ENCODE measurements around the gene C1QTNF12.

C1QTNF12 gene, protein sequence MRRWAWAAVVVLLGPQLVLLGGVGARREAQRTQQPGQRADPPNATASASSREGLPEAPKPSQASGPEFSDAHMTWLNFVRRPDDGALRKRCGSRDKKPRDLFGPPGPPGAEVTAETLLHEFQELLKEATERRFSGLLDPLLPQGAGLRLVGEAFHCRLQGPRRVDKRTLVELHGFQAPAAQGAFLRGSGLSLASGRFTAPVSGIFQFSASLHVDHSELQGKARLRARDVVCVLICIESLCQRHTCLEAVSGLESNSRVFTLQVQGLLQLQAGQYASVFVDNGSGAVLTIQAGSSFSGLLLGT

DNA sequence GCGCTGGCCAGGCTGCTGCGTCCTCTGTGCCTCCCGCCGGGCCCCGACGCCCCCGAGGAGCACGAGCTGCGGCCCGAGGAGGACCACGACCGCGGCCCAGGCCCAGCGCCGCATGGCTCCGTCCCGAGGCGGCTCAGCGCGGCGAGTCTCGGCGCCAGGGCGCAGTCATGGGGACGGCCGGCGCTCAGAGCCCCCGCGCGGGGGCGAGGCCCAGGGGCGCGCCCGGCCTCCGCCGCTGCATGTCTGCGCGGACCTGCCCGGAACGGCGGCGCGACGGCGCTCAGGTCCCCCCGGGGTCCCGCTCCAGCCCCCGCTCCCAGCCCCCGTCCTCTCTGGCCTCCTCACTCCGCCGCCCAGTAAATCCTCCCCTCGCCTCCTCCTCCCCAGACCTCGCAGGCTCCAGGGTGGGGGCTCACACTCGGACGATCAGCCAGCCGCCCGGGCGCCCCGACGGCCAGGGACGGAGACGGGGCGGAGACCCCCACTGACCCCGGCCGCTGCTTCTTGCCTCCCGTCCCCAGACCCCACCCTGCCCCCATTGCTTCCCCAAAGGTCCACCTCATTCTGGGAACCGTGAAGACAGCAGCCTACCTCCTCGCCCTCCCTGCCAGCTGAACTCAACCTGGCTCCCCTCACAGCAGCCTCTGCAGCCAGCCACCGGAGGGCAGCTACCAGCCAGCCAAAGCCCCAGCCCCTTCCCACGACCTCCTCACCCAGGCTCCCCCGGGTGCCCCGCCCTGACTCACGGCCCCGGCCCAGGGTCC, at the start of gene C1QTNF12:
C1QTNF12 (minus strand) TSS at position 146 of the 764 bp plus-strand sequence; CDS start at position 114, 32 bp downstream.
- no peak for DNase-seq (ENCODE audit: low read depth in 2 of 2)

DNA sequence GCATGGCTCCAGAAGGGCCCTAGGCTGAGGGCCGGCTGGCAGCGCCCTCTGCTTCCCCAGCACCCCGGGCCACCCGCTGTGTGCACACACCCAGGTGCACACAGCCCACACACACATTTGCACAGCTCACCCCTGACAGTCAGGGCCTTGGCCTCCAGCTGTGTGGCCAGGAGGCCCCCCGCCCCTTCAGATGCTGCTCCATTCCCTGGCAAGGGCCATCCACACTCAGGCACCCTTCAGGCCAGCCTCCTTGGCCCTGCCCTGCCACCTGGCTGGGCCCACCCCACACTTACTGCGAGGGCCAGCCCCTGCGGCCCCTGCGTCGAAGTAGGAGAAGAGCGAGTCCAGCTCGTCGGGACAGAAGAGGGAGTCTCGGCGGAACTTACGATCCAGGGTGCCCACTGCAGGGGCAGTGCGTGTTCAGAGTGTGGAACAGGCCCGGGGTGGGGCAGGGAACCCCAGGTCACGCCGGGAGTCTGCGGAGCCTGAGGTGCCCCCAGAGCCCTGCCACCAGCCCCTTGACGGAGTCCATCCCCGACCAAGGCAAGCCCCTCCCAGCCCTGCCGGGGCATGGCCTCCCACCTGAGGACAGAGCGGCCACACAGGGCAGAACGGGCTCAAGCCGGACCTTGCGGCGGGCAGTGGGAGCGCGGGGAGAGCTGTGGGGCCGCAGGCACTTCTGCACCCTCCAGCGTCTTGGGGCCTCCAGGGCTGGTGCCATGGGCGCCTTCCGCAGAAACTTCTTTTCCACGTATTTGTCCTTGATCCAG, 48.8 kb upstream of the C1QTNF12 start:
- no peak for DNase-seq (ENCODE audit: low read depth in 2 of 2)

DNA sequence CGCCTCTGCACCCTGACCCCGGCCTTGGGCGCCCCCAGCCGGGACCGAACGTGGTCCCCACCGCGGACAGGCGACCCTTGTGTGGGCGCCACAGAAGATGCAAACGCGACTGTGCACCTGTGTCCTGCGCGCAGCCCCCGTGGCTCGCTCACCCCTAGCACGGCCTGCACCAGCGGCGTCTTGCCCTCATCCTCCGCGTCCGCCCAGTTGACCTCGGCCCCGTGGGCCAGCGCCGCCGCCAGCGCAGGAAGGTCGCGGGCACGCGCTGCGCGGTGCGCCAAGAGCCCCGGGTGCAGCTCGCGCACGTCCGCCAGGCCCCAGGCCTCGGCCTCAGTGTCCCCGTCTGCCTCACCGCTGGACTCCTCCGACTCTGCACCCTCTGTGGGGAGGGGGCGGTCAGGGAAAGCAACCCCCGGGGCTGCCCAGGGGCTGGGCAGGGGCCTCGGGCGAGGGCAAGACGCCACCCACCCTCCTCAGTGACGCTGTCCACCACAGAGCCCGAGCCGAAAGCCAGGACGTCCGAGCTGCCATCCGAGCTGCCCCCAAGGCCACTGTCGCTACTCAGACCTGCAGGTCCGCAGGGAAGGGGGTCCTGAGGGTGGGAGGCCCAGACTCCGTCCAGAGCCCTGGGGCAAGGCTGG, 47.8 kb upstream of the C1QTNF12 start:
- no peak for DNase-seq (ENCODE audit: low read depth in 2 of 2)

- DNase-seq (ENCODE audit: low read depth in 2 of 2): no peak
Observed at GRCh38 chr1:1293263-1294249, 47.0 kb upstream of the C1QTNF12 start.

GRCh38 chr1:1292851-1293250, 46.3 kb upstream of the C1QTNF12 start:
- no peak for DNase-seq (ENCODE audit: low read depth in 2 of 2)

DNA sequence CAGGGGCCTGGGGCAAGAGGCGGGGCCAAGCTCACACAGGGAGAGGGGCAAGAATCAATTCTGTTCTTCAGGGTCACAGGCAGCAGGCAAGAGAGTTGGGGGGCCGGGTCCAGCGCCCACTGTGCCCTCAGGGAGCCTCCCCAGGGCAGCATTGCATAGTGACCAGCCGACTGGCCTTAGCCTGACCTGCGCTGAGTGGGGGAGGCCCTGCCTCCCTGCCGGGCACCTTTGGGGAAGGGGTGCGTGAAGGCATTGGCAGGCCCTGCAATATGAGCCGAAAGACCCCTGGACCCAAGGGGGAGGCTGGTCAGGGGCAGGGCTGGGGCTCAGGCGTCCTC, 45.9 kb upstream of the C1QTNF12 start:
- no peak for DNase-seq (ENCODE audit: low read depth in 2 of 2)

DNA sequence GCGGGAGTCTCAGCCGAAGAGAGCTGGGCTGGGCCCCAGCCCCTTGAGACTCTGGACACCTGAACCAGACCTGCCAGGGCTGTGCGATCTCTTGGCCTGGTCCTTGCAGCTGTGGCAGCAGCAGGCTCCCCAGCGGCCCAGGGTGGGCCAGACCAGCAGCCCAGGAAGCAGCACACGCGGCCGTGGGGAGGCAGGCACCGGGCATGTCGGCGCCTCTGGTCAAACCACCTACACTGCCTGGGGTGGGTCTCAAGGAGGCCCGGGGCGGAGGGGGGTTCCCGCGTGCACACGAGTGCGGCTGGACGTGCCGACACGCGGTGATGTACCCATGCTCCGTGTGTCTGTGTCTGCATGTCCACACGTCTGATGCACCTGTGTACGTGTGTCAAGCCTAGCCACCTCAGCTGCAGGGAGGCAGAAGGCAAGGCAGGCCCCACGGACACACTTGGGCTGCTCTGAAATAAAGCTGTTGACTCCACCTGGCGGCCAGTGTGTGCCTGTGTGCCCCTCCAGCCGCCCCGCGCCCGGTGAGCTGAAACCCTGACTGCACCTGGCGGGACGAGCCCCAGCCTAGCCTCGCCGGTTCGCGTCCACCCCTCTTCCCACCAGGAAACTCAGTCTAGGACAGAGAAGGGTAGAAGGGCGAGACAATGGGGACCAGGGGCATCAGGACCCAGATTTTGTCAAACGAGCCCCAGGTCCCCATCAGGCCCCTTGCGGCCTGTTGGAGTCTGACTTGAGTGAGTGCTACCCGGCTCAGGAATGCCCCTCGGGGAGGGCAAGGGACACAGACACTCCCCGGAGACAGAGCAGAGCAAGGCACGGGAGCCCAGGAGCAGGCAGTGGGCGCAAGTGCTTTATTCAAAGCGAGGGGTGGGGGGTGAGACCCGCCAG, 45.3 kb upstream of the C1QTNF12 start:
- peak in 1 of 2 donors; percentile 60 for DNase-seq (ENCODE audit: low read depth in 2 of 2)

- no peak for DNase-seq (ENCODE audit: low read depth in 2 of 2)
Observed at GRCh38 chr1:1291023-1291528, 44.6 kb upstream of the C1QTNF12 start.

DNA sequence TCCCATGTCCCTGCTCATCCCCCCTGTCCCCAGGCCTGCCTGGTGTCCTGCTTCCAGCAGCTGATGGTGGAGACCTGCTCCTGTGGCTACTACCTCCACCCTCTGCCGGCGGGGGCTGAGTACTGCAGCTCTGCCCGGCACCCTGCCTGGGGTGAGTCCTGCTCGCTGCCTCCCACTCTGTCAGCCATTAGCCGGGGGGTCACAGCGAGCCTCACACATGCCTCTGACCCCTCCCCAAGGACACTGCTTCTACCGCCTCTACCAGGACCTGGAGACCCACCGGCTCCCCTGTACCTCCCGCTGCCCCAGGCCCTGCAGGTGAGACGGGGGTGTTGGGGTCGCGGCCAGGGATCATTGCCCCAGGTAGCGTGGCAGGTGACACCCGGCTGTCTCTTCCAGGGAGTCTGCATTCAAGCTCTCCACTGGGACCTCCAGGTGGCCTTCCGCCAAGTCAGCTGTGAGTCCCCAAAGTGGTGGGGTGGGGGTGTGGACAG, 43.8 kb upstream of the C1QTNF12 start:
- peak; percentile 60 to 65 for DNase-seq (ENCODE audit: low read depth in 2 of 2)

DNA sequence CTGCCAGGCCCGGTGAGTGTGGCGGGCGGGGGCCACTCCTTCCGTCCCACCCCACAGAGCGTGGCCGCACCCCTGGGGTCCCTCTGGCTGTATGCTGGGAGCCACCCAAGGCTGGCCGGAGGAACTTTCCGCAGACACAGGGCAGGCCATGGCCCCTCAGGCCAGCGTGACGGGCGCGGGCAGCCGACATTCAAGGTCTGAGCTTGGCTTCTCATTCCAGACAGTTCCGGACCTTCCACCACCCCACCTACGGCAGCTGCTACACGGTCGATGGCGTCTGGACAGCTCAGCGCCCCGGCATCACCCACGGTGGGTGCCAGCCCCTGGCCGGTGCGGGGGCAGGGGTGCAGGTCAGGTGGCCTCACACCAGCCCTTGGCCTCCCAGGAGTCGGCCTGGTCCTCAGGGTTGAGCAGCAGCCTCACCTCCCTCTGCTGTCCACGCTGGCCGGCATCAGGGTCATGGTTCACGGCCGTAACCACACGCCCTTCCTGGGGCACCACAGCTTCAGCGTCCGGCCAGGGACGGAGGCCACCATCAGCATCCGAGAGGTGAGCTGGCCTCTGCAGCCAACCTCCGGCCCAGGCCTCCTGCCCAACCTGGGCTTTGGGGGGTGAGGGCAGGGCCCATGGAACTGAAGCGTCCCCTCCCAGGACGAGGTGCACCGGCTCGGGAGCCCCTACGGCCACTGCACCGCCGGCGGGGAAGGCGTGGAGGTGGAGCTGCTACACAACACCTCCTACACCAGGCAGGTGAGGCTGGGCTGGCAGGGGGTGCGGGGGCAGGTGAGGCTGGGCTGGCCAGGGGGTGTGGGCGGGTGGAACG, 41.0 kb upstream of the C1QTNF12 start:
- no peak for DNase-seq (ENCODE audit: low read depth in 2 of 2)

GRCh38 chr1:1286313-1287261, 40.1 kb upstream of the C1QTNF12 start:
- no peak for DNase-seq (ENCODE audit: low read depth in 2 of 2)

DNA sequence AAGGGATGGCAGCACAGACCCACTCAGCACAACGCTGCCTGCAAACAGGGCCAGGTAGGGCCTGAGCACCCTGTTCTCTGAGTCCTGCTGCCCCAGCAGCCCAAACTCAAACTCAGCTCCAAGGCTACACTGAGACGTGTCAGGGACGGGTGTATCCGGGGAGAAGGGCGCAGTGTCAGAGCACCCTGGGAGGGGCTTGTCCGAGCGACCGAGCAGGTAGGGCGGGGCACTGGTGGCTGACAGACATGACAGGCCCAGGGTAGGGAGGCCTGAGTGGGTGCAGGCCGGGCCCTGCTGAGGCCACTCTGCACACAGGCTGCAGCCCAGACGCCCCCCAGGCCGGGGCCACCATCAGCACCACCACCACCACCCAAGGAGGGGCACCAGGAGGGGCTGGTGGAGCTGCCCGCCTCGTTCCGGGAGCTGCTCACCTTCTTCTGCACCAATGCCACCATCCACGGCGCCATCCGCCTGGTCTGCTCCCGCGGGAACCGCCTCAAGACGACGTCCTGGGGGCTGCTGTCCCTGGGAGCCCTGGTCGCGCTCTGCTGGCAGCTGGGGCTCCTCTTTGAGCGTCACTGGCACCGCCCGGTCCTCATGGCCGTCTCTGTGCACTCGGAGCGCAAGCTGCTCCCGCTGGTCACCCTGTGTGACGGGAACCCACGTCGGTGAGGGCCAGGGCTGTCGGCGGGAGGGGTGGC, 39.2 kb upstream of the C1QTNF12 start:
- no peak for DNase-seq (ENCODE audit: low read depth in 2 of 2)

- DNase-seq (ENCODE audit: low read depth in 2 of 2): no peak
Observed at GRCh38 chr1:1285102-1285571, 38.6 kb upstream of the C1QTNF12 start.

GRCh38 chr1:1284221-1285101, 37.9 kb upstream of the C1QTNF12 start:
- DNase-seq (ENCODE audit: low read depth in 2 of 2): no peak

DNA sequence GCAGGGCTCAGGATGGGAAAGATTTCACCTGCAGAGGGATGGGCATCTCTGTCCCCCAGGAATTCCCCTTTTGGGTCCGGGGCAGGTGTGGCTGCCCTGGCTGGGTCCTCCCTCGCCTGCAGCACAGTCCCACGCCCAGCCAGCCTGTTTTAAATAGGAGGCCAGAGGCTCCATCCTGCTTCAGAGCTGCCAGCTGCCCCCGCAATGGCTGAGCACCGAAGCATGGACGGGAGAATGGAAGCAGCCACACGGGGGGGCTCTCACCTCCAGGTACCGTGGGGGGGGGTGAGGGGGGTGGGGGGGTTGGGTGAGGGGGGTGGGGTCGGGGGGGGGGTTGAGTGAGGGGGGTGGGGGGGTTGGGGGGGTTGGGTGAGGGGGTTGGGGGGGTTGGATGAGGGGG, 37.3 kb upstream of the C1QTNF12 start:
- DNase-seq (ENCODE audit: low read depth in 2 of 2): no peak

DNA sequence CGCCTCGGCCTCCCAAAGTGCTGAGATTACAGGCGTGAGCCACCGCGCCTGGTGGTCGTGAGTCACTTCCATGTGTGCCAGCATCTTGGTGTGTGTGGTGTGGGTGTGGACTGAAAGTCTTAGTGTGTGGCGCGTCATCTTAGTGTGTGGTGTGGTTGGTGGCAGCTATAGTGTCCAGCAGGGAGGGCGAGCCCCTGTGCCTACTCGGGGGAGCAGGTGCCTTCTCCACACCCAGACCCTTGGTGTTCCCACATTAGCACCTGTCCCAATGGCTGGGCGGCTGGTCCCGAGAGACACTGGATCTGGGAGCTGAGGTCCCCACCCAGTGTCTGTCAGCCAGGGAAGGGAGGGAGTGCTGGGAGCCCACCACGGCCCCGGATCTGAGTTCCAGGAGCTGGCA, 36.5 kb upstream of the C1QTNF12 start:
- DNase-seq (ENCODE audit: low read depth in 2 of 2): no peak

Measured in stimulated activated CD4-positive, alpha-beta T cell treated with anti-CD3 and anti-CD28 coated beads, Interleukin-4, amount 100 ng/mL, for 48 hours (primary cell).